ENCODE data around the gene GUCA2A.

The GUCA2A gene

DNA sequence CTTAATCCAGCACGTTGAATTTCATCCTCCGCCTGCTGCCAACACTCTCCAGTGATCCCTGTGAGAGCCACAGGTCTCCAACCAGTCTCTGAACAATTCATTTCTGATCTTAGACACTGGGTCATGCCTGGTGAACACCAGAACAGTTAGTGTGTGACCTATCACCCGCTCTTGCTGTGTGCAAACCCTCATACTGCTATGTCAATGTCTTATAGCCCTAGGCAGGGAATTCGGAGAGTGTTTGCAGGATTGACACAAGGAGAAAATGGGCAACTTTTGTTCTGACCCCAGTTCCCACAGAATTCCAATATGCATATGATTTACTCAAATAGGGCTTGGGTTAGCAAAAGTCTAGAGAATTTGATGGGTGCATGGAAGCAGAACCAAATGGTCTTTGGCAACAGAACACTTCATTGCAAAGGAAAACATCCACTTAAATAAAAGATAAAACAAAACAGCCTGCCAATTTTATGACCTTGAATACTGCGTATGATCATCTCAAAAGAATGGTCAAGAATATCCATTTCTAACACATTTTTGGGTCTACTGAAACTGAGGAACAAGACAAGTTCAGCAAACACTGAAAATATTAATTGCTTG lies 34.4 kb downstream of the GUCA2A start:
- TF ChIP-seq, protein P1, sequence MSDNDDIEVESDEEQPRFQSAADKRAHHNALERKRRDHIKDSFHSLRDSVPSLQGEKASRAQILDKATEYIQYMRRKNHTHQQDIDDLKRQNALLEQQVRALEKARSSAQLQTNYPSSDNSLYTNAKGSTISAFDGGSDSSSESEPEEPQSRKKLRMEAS (IDR thresholded peaks at IDR 0.05): no peak
- TF ChIP-seq FOXM1 (IDR thresholded peaks at IDR 0.05; ENCODE audit: borderline replicate concordance, low read depth) (no peak), EGR1 (IDR thresholded peaks at IDR 0.05) (no peak), ZBTB7A (IDR thresholded peaks at IDR 0.05; ENCODE audit: low read depth) (no peak), YY1 (IDR thresholded peaks at IDR 0.05; ENCODE audit: low read depth) (no peak), RAD21 (IDR thresholded peaks at IDR 0.05; ENCODE audit: low read depth) (no peak), TEAD4 (IDR thresholded peaks at IDR 0.05) (no peak), TCF12 (IDR thresholded peaks at IDR 0.05; ENCODE audit: low read depth) (no peak), CREB1 (IDR thresholded peaks at IDR 0.05; ENCODE audit: low read depth) (no peak), NFIC (IDR thresholded peaks at IDR 0.05) (no peak), CEBPB (IDR thresholded peaks at IDR 0.05) (no peak), EP300 (IDR thresholded peaks at IDR 0.05; ENCODE audit: borderline replicate concordance) (no peak)
- TF ChIP-seq, protein P2, sequence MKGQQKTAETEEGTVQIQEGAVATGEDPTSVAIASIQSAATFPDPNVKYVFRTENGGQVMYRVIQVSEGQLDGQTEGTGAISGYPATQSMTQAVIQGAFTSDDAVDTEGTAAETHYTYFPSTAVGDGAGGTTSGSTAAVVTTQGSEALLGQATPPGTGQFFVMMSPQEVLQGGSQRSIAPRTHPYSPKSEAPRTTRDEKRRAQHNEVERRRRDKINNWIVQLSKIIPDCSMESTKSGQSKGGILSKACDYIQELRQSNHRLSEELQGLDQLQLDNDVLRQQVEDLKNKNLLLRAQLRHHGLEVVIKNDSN (IDR thresholded peaks at IDR 0.05): no peak

DNA sequence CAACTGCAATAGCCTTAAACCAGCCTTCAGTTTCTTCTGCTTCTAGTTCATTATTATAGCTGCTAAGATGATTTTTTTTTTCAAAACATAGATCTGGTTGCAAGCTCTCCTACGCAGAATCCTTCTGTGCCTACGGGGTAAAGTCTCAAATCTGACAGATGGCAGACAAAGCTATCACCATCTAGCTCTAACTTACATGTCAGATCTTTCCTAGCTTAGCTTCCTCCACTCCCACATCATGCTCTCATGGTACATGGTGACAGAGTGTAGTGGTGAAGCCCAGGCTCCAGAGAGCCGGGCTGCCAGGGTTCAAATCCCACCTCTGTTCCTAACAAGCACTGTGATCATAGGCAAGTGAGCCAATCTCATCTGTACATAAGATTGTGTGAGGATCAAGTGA lies 35.6 kb downstream of the GUCA2A start:
- TF ChIP-seq NFIC (IDR thresholded peaks at IDR 0.05): no peak
- no peak for TF ChIP-seq TCF12 (IDR thresholded peaks at IDR 0.05; ENCODE audit: low read depth)
- TF ChIP-seq, protein P1 (IDR thresholded peaks at IDR 0.05): no peak
- TF ChIP-seq RAD21 (IDR thresholded peaks at IDR 0.05; ENCODE audit: low read depth): no peak
- TF ChIP-seq EGR1 (IDR thresholded peaks at IDR 0.05): no peak
- no peak for TF ChIP-seq CREB1 (IDR thresholded peaks at IDR 0.05; ENCODE audit: low read depth)
- TF ChIP-seq, protein P2 (IDR thresholded peaks at IDR 0.05): no peak

DNA sequence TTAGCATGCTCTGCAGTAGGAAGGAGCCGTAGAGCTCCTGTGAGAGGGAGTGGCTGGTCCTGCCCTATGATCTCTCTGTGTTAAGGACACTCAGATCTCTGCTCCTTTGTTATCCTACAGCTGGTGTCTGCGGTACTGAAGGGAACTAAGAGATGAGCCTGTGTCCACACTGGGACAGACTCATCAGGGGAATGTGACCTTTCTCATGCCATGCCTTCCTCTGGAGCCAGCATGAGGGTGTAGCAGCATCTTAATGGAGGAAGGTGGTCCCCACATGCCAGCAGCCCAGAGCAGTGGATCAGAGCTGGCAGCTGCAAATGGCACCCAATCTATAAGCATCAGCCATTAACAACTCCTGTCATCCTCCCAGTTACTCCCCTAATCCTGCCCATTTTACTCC lies 36.0 kb downstream of the GUCA2A start:
- TF ChIP-seq EP300 (IDR thresholded peaks at IDR 0.05; ENCODE audit: borderline replicate concordance) (no peak), NFIC (IDR thresholded peaks at IDR 0.05) (no peak), TAF1 (IDR thresholded peaks at IDR 0.05; ENCODE audit: low read depth) (no peak), TCF12 (IDR thresholded peaks at IDR 0.05; ENCODE audit: low read depth) (no peak), RAD21 (IDR thresholded peaks at IDR 0.05; ENCODE audit: low read depth) (no peak), ZBTB7A (IDR thresholded peaks at IDR 0.05; ENCODE audit: low read depth) (no peak), FOXM1 (IDR thresholded peaks at IDR 0.05; ENCODE audit: borderline replicate concordance, low read depth) (no peak), CEBPB (IDR thresholded peaks at IDR 0.05) (no peak), CREB1 (IDR thresholded peaks at IDR 0.05; ENCODE audit: low read depth) (no peak), TEAD4 (IDR thresholded peaks at IDR 0.05) (no peak), EGR1 (IDR thresholded peaks at IDR 0.05) (no peak), YY1 (IDR thresholded peaks at IDR 0.05; ENCODE audit: low read depth) (no peak)
- TF ChIP-seq, protein P2 (IDR thresholded peaks at IDR 0.05): no peak
- TF ChIP-seq, protein P3, sequence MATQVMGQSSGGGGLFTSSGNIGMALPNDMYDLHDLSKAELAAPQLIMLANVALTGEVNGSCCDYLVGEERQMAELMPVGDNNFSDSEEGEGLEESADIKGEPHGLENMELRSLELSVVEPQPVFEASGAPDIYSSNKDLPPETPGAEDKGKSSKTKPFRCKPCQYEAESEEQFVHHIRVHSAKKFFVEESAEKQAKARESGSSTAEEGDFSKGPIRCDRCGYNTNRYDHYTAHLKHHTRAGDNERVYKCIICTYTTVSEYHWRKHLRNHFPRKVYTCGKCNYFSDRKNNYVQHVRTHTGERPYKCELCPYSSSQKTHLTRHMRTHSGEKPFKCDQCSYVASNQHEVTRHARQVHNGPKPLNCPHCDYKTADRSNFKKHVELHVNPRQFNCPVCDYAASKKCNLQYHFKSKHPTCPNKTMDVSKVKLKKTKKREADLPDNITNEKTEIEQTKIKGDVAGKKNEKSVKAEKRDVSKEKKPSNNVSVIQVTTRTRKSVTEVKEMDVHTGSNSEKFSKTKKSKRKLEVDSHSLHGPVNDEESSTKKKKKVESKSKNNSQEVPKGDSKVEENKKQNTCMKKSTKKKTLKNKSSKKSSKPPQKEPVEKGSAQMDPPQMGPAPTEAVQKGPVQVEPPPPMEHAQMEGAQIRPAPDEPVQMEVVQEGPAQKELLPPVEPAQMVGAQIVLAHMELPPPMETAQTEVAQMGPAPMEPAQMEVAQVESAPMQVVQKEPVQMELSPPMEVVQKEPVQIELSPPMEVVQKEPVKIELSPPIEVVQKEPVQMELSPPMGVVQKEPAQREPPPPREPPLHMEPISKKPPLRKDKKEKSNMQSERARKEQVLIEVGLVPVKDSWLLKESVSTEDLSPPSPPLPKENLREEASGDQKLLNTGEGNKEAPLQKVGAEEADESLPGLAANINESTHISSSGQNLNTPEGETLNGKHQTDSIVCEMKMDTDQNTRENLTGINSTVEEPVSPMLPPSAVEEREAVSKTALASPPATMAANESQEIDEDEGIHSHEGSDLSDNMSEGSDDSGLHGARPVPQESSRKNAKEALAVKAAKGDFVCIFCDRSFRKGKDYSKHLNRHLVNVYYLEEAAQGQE (IDR thresholded peaks at IDR 0.05; ENCODE audit: low read depth): no peak
- TF ChIP-seq, protein P1 (IDR thresholded peaks at IDR 0.05): no peak

DNA sequence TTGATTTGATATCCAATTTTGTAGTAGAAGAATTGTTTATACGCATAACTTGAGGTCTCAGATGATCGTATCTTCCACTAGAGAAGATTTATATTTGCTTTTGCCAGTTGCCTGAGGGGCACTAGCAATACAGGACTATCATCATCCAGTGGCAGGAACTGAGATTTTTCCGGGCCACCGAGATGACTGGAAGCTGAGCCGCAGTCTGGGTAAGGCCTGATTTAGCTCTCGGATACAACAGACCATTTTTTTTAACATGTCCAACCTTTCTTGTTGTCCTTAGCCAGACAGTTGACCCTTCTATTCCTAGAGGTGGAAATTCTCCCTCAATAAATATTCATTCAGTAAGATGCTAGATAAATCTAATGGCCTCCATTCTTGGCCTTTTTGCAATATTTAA lies 36.8 kb downstream of the GUCA2A start:
- TF ChIP-seq NFIC (IDR thresholded peaks at IDR 0.05): no peak
- no peak for TF ChIP-seq CREB1 (IDR thresholded peaks at IDR 0.05; ENCODE audit: low read depth)

DNA sequence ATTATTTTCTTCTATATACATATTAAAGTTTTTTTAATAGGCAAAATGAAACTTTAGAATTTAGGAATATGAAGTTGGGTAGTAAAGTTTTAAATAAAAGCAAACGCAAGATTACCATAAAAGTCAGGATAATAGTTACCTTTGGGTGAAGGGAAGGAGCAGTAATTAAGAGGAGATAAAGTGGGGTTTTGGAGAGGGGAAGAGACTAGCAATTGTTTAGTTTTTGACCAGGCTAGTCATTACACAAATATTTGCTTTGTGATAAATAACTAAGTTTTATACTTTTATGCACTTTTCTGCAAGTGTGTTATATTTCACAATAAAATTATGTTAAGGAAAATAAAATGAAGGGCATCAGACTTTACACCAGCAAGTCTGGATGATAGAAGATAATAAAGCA lies 39.0 kb downstream of the GUCA2A start:
- TF ChIP-seq, protein P1 (IDR thresholded peaks at IDR 0.05): no peak
- TF ChIP-seq EGR1 (IDR thresholded peaks at IDR 0.05) (no peak), ZBTB7A (IDR thresholded peaks at IDR 0.05; ENCODE audit: low read depth) (no peak), TCF12 (IDR thresholded peaks at IDR 0.05; ENCODE audit: low read depth) (no peak), EP300 (IDR thresholded peaks at IDR 0.05; ENCODE audit: borderline replicate concordance) (no peak), RAD21 (IDR thresholded peaks at IDR 0.05; ENCODE audit: low read depth) (no peak), YY1 (IDR thresholded peaks at IDR 0.05; ENCODE audit: low read depth) (no peak), TEAD4 (IDR thresholded peaks at IDR 0.05) (no peak), TAF1 (IDR thresholded peaks at IDR 0.05; ENCODE audit: low read depth) (no peak), NFIC (IDR thresholded peaks at IDR 0.05) (no peak), CREB1 (IDR thresholded peaks at IDR 0.05; ENCODE audit: low read depth) (no peak), CEBPB (IDR thresholded peaks at IDR 0.05) (no peak), FOXM1 (IDR thresholded peaks at IDR 0.05; ENCODE audit: borderline replicate concordance, low read depth) (no peak)
- TF ChIP-seq, protein P3 (IDR thresholded peaks at IDR 0.05; ENCODE audit: low read depth): no peak
- TF ChIP-seq, protein P2 (IDR thresholded peaks at IDR 0.05): no peak
